WTC11 (cell line): ENCODE results near the gene IER2. TPM values are rescaled to one million over a fixed set of nuclear protein-coding genes. Genes with fewer than 3 reads are reported as not detected.

ENCODE experiments used
- ATAC-seq: fragments of 200-7000 bp; cut with Tn5 transposase; 2 replicates; pipeline ENCODE4 v1.10.0; 2021; ENCODE audit warnings: mild to moderate bottlenecking, moderate library complexity
- CTCF ChIA-PET: fragments of 300-600 bp; sonication (Branson Sonifier 250); formaldehyde crosslinking; loops from one replicate; lab custom pipeline; 2021; ENCODE audit warnings: antibody characterized with exemption; lab: Charles Lee
- POLR2A ChIA-PET: fragments of 350-600 bp; sonication (Branson Sonifier 250); formaldehyde crosslinking; loops from one replicate; lab custom pipeline; 2021; ENCODE audit warnings: antibody characterized with exemption; lab: Charles Lee
- DNase-seq: peaks from one replicate; pipeline ENCODE4 v3.0.0; 2021; ENCODE audit warnings: low spot score
- H3K27ac Mint-ChIP-seq: 2 replicates; pipeline ENCODE4 v1.8.0; 2021; ENCODE audit warnings: mixed read lengths
- H3K27me3 Mint-ChIP-seq: 2 replicates; pipeline ENCODE4 v1.8.0; 2021; ENCODE audit warnings: low read depth, mild to moderate bottlenecking, moderate library complexity, mixed read lengths
- H3K36me3 Mint-ChIP-seq: 2 replicates; pipeline ENCODE4 v1.8.0; 2021; ENCODE audit warnings: mixed read lengths
- H3K4me1 Mint-ChIP-seq: 2 replicates; pipeline ENCODE4 v1.8.0; 2022; ENCODE audit warnings: mixed read lengths
- H3K4me3 Mint-ChIP-seq: 2 replicates; pipeline ENCODE4 v1.8.0; 2021; ENCODE audit warnings: mild to moderate bottlenecking, moderate library complexity, mixed read lengths
- H3K9me3 Mint-ChIP-seq: 2 replicates; pipeline ENCODE4 v1.8.0; 2021; ENCODE audit warnings: mixed read lengths
- AFF4 ChIP-seq: sonication (generic); formaldehyde crosslinking; IDR thresholded peaks from 2 replicates; pipeline ENCODE4 v1.8.1; 2023; ENCODE audit warnings: mild to moderate bottlenecking, missing genetic modification reagents, borderline replicate concordance
- ARID4B ChIP-seq: sonication (generic); formaldehyde crosslinking; IDR thresholded peaks from 2 replicates; pipeline ENCODE4 v1.8.0; 2023; ENCODE audit warnings: missing genetic modification reagents, mild to moderate bottlenecking, borderline replicate concordance
- ATF6 ChIP-seq: sonication (generic); formaldehyde crosslinking; IDR thresholded peaks from 2 replicates; pipeline ENCODE4 v1.8.1; 2023; ENCODE audit warnings: mild to moderate bottlenecking, missing genetic modification reagents
- CREB1 ChIP-seq: sonication (generic); formaldehyde crosslinking; IDR thresholded peaks from 2 replicates; pipeline ENCODE4 v1.8.0; 2023; ENCODE audit warnings: mild to moderate bottlenecking, missing genetic modification reagents
- ETV6 ChIP-seq: sonication (generic); formaldehyde crosslinking; IDR thresholded peaks from 2 replicates; pipeline ENCODE4 v1.8.1; 2022; ENCODE audit warnings: mild to moderate bottlenecking, missing genetic modification reagents
- GRHL2 ChIP-seq: fragments of 250-450 bp; sonication (Bioruptor Pico); IDR thresholded peaks from 2 replicates; pipeline ENCODE4 v1.8.0; 2022; ENCODE audit warnings: mild to moderate bottlenecking, moderate library complexity; ENCODE audit not compliant: insufficient replicate concordance, severe bottlenecking
- GTF2I ChIP-seq: fragments of 250-450 bp; sonication (Bioruptor Pico); conservative IDR thresholded peaks from 2 replicates; pipeline ENCODE4 v1.4.0; 2021; ENCODE audit warnings: mild to moderate bottlenecking
- IRF1 ChIP-seq: sonication (generic); formaldehyde crosslinking; IDR thresholded peaks from 2 replicates; pipeline ENCODE4 v1.8.0; 2023; ENCODE audit warnings: missing genetic modification reagents
- MLX ChIP-seq: sonication (generic); formaldehyde crosslinking; IDR thresholded peaks from 2 replicates; pipeline ENCODE4 v1.8.1; 2023; ENCODE audit warnings: mild to moderate bottlenecking, missing genetic modification reagents, moderate library complexity
- MXD4 ChIP-seq: fragments of 250-450 bp; sonication (Bioruptor Pico); IDR thresholded peaks from 2 replicates; pipeline ENCODE4 v1.8.0; 2021; ENCODE audit warnings: mild to moderate bottlenecking, moderate library complexity, borderline replicate concordance
- NR1H2 ChIP-seq: sonication (generic); formaldehyde crosslinking; IDR thresholded peaks from 2 replicates; pipeline ENCODE4 v1.9.0; 2021; ENCODE audit warnings: mild to moderate bottlenecking, moderate library complexity, missing genetic modification reagents
- NR2C2 ChIP-seq: sonication (generic); formaldehyde crosslinking; IDR thresholded peaks from 2 replicates; pipeline ENCODE4 v1.8.0; 2022; ENCODE audit warnings: mild to moderate bottlenecking, missing genetic modification reagents
- RELA ChIP-seq: sonication (generic); formaldehyde crosslinking; IDR thresholded peaks from 2 replicates; pipeline ENCODE4 v1.8.1; 2022; ENCODE audit warnings: missing genetic modification reagents, mild to moderate bottlenecking, borderline replicate concordance
- TCF7 ChIP-seq: sonication (generic); formaldehyde crosslinking; IDR thresholded peaks from 2 replicates; pipeline ENCODE4 v1.8.0; 2022; ENCODE audit warnings: mild to moderate bottlenecking, low read depth, missing genetic modification reagents, moderate library complexity
- ZNF263 ChIP-seq: sonication (generic); formaldehyde crosslinking; IDR thresholded peaks from 2 replicates; pipeline ENCODE4 v1.8.1; 2022; ENCODE audit warnings: low read depth, mild to moderate bottlenecking, moderate library complexity, missing genetic modification reagents
- ZNF671 ChIP-seq: fragments of 250-450 bp; sonication (Bioruptor Pico); IDR thresholded peaks from 2 replicates; pipeline ENCODE4 v1.8.0; 2021; ENCODE audit warnings: mild to moderate bottlenecking
- total RNA-seq: library from RNA; stranded (reverse); gene quantifications from 3 replicates; pipeline ENCODE4 v1.2.3, GENCODE V29; 2021

The IER2 gene
- total RNA-seq, 1 experiment from 2014 or later: 138 TPM

GRCh38 chr19:13122275-13122878 lies 27.8 kb upstream of the IER2 start (continued):
- TF ChIP-seq MLX (CRISPR knock-in tag) (no peak), NR1H2 (no peak), ZNF671 (no peak), GRHL2 (CRISPR knock-in tag) (no peak)

- Mint-ChIP-seq H3K9me3 (no peaks in the 10 kb centered on the region), H3K36me3 (peaks cover 4% of the 10 kb centered on the region; the same call in 1 of the 2 replicates), H3K27me3 (no peaks in the 10 kb centered on the region; the same call in 1 of the 2 replicates), H3K4me3 (no peak overlapping the region), H3K27ac (peak overlapping the region; percentile 78), H3K4me1 (peaks cover 47% of the 10 kb centered on the region)
- TF ChIP-seq ZNF263 (peak; percentile 61; the same call in 1 of the 2 replicates), GTF2I (0 out of 2 replicates have a peak, but pooled peaks have one; percentile 45), RELA (CRISPR knock-in tag) (no peak)
- no peak for ATAC-seq
- POLR2A ChIA-PET: interaction anchor here (0.6 kb wide), 1 partner anchor 150 kb away, joined by 3 read pairs; no protein-coding TSS in a partner anchor
- CTCF ChIA-PET: interaction anchor here (0.9 to 1.1 kb wide), 2 partner anchors 30 to 160 kb away, joined by 3 to 4 read pairs; no protein-coding TSS in a partner anchor
- no peak for DNase-seq
Observed at GRCh38 chr19:13122980-13123957, 26.9 kb upstream of the IER2 start.

- no peak for DNase-seq
- H3K27ac Mint-ChIP-seq: no peak overlapping the region
- POLR2A ChIA-PET: interaction anchor here (0.6 kb wide), 1 partner anchor 69 kb away, joined by 3 read pairs; no protein-coding TSS in a partner anchor
- H3K4me3 Mint-ChIP-seq: no peak overlapping the region
- no peak for ATAC-seq
- no peaks in the 10 kb centered on the region; the same call in none of the 2 replicates for H3K36me3 Mint-ChIP-seq
- H3K27me3 Mint-ChIP-seq: no peaks in the 10 kb centered on the region
- no peaks in the 10 kb centered on the region for H3K9me3 Mint-ChIP-seq
- H3K4me1 Mint-ChIP-seq: peaks cover 14% of the 10 kb centered on the region
- CTCF ChIA-PET: interaction anchor here (0.6 to 1.7 kb wide), 6 partner anchors 26 to 302 kb away, joined by 3 to 5 read pairs (median 4); no protein-coding TSS in a partner anchor
- TF ChIP-seq NR2C2 (CRISPR knock-in tag): no peak
- TF ChIP-seq AFF4 (CRISPR knock-in tag): no peak
- no peak for TF ChIP-seq ETV6 (CRISPR knock-in tag)
- no peak for TF ChIP-seq ZNF263
- no peak for TF ChIP-seq ARID4B (CRISPR knock-in tag)
- no peak for TF ChIP-seq CREB1 (CRISPR knock-in tag)
- no peak for TF ChIP-seq IRF1 (CRISPR knock-in tag)
- TF ChIP-seq ATF6 (CRISPR knock-in tag): no peak
- no peak for TF ChIP-seq TCF7 (CRISPR knock-in tag)
- TF ChIP-seq MXD4 (CRISPR knock-in tag): no peak
Observed at GRCh38 chr19:13127051-13127450, 23.2 kb upstream of the IER2 start.
